ENCODE results near the gene PTRHD1. TPM values are rescaled to one million over a fixed set of nuclear protein-coding genes. Genes with fewer than 3 reads are reported as not detected.
"Not testable (repeated sequence)": the region's sequence is repeated elsewhere in the genome, so short reads cannot be mapped to it uniquely, and the experiment has no call there.

The PTRHD1 gene
- total RNA-seq, 4 donors from 2014 or later: 17.3 to 45.0 (median 37.3) TPM

GRCh38 chr2:24836706-24837105 is 43.5 kb upstream of the PTRHD1 start:
- ATAC-seq (no peak), DNase-seq (no peak)
- no peaks in the 10 kb centered on the region for H3K4me1 ChIP-seq
- intact Hi-C loops (cut with DNase I; ENCODE audit: low total_unique reads): no loop called here
- no peak overlapping the region for H3K27ac ChIP-seq
- H3K4me3 ChIP-seq: no peak overlapping the region
- TF ChIP-seq CTCF (IDR thresholded peaks at IDR 0.05 in 4 of 5, conservative IDR thresholded peaks at IDR 0.05 in 1 of 5): no peak
- TF ChIP-seq POLR2A (IDR thresholded peaks at IDR 0.05): no peak
- in situ Hi-C loops (cut with MboI; ENCODE audit: low sequenced_read_pairs in 4 of 4): no loop called here
- no peaks in the 10 kb centered on the region for H3K36me3 ChIP-seq
- H3K9me3 ChIP-seq: no peaks in the 10 kb centered on the region
- no peaks in the 10 kb centered on the region for H3K27me3 ChIP-seq

- Histone ChIP-seq H3K9me3 (no peaks in the 10 kb centered on the region), H3K4me1 (no peaks in the 10 kb centered on the region), H3K27ac (no peak overlapping the region), H3K4me3 (no peak overlapping the region), H3K36me3 (no peaks in the 10 kb centered on the region), H3K27me3 (no peaks in the 10 kb centered on the region)
- ATAC-seq (no peak), DNase-seq (no peak)
- intact Hi-C loops (cut with DNase I; ENCODE audit: low total_unique reads): no loop called here
- in situ Hi-C loops (cut with MboI; ENCODE audit: low sequenced_read_pairs in 4 of 4): no loop called here
- TF ChIP-seq POLR2A (IDR thresholded peaks at IDR 0.05) (no peak), CTCF (IDR thresholded peaks at IDR 0.05 in 4 of 5, conservative IDR thresholded peaks at IDR 0.05 in 1 of 5) (no peak)
These were observed 43.0 kb upstream of the PTRHD1 start for GRCh38 chr2:24836206-24836605.

GRCh38 chr2:24835411-24835810 is 42.2 kb upstream of the PTRHD1 start:
- DNase-seq; H3K27ac ChIP-seq; in situ Hi-C loops (cut with MboI; ENCODE audit: low sequenced_read_pairs in 4 of 4); H3K36me3 ChIP-seq; H3K4me1 ChIP-seq; ATAC-seq; H3K27me3 ChIP-seq; H3K9me3 ChIP-seq; H3K4me3 ChIP-seq; intact Hi-C loops (cut with DNase I; ENCODE audit: low total_unique reads): not testable (repeated sequence)

GRCh38 chr2:24834733-24835395 is 41.7 kb upstream of the PTRHD1 start:
- H3K36me3 ChIP-seq: no peaks in the 10 kb centered on the region
- no peak for ATAC-seq
- in situ Hi-C loops (cut with MboI; ENCODE audit: low sequenced_read_pairs in 4 of 4): no loop called here

GRCh38 chr2:24833821-24834732 is 40.9 kb upstream of the PTRHD1 start:
- Histone ChIP-seq H3K9me3 (no peaks in the 10 kb centered on the region), H3K36me3 (no peaks in the 10 kb centered on the region), H3K27me3 (no peaks in the 10 kb centered on the region), H3K4me1 (no peaks in the 10 kb centered on the region), H3K27ac (no peak overlapping the region), H3K4me3 (no peak overlapping the region)
- no peak for ATAC-seq
- intact Hi-C loops (cut with DNase I; ENCODE audit: low total_unique reads) (no loop called here), in situ Hi-C loops (cut with MboI; ENCODE audit: low sequenced_read_pairs in 4 of 4) (no loop called here)
- no peak for DNase-seq
- TF ChIP-seq POLR2A (IDR thresholded peaks at IDR 0.05) (no peak), CTCF (IDR thresholded peaks at IDR 0.05 in 4 of 5, conservative IDR thresholded peaks at IDR 0.05 in 1 of 5) (no peak)

More at GRCh38 chr2:24834733-24835395, 41.7 kb upstream of the PTRHD1 start:
- intact Hi-C loops (cut with DNase I; ENCODE audit: low total_unique reads): no loop called here
- no peak for TF ChIP-seq POLR2A (IDR thresholded peaks at IDR 0.05)
- H3K9me3 ChIP-seq: no peaks in the 10 kb centered on the region
- no peak for DNase-seq
- H3K4me1 ChIP-seq: no peaks in the 10 kb centered on the region
- no peaks in the 10 kb centered on the region for H3K27me3 ChIP-seq
- no peak overlapping the region for H3K4me3 ChIP-seq
- H3K27ac ChIP-seq: no peak overlapping the region
